A673 (cell line): ENCODE measurements around the gene SDR9C7. TPM values are rescaled to one million over a fixed set of nuclear protein-coding genes. Genes with fewer than 3 reads are reported as not detected.

Source experiments
- BruUV-seq: library from RNA; stranded (reverse); fragments of 400-500 nt; replicated peaks from 2 replicates; lab custom pipeline; 2021; lab: Mats Ljungman, UMichigan
- CTCF ChIA-PET: fragments of 300-600 bp; sonication (Branson Sonifier 250); formaldehyde crosslinking; loops from one replicate; lab custom pipeline; 2022; ENCODE audit warnings: antibody characterized with exemption; lab: Charles Lee
- POLR2A ChIA-PET: fragments of 300-600 bp; sonication (Branson Sonifier 250); formaldehyde crosslinking; loops from one replicate; lab custom pipeline; 2022; ENCODE audit warnings: antibody characterized with exemption; ENCODE audit not compliant: low non-redundant PET; lab: Charles Lee
- DNase-seq: peaks from one replicate; pipeline ENCODE4 v3.0.0-alpha.2; 2015; ENCODE audit warnings: low spot score
- H3K27ac ChIP-seq: fragments of 200-600 bp; sonication (generic); 2 replicates; pipeline ENCODE4 v1.5.1; 2016; ENCODE audit warnings: mixed run types, low read depth, mild to moderate bottlenecking, mixed read lengths, antibody characterized with exemption, low read length; ENCODE audit not compliant: poor library complexity, severe bottlenecking
- H3K27me3 ChIP-seq: fragments of 200-600 bp; sonication (generic); replicated peaks from 2 replicates; pipeline ENCODE4 v1.6.1; 2017; ENCODE audit warnings: mixed run types, low read depth, mild to moderate bottlenecking, mixed read lengths, antibody characterized with exemption, low read length; ENCODE audit not compliant: insufficient read depth, poor library complexity
- H3K36me3 ChIP-seq: fragments of 200-600 bp; sonication (generic); 2 replicates; pipeline ENCODE4 v1.6.1; 2016; ENCODE audit warnings: mixed run types, mild to moderate bottlenecking, mixed read lengths, antibody characterized with exemption, low read length; ENCODE audit not compliant: insufficient read depth, poor library complexity, severe bottlenecking
- H3K4me1 ChIP-seq: fragments of 200-600 bp; sonication (generic); 2 replicates; pipeline ENCODE4 v1.6.1; 2017; ENCODE audit warnings: mixed run types, mild to moderate bottlenecking, mixed read lengths, antibody characterized with exemption, low read length; ENCODE audit not compliant: insufficient read depth, poor library complexity, severe bottlenecking
- H3K4me3 ChIP-seq: fragments of 200-600 bp; sonication (generic); 2 replicates; pipeline ENCODE4 v1.5.1; 2016; ENCODE audit warnings: low read depth, mixed run types, mild to moderate bottlenecking, mixed read lengths, low read length; ENCODE audit not compliant: poor library complexity, severe bottlenecking
- H3K9me3 ChIP-seq: fragments of 200-600 bp; sonication (generic); 2 replicates; pipeline ENCODE4 v1.6.1; 2016; ENCODE audit warnings: mixed run types, low read depth, mild to moderate bottlenecking, mixed read lengths, antibody characterized with exemption, low read length; ENCODE audit not compliant: poor library complexity, severe bottlenecking
- EZH2 ChIP-seq: fragments of 200-600 bp; sonication (generic); IDR thresholded peaks from 2 replicates; pipeline ENCODE4 v1.6.1; 2017; ENCODE audit warnings: borderline replicate concordance, low read depth, mild to moderate bottlenecking, mixed read lengths, antibody characterized with exemption, low read length; ENCODE audit not compliant: poor library complexity, severe bottlenecking
- intact Hi-C: fragments of 100-400 bp; cut with micrococcal nuclease; formaldehyde crosslinking; loops from one replicate; pipeline ENCODE4 v1.10.0; 2022; ENCODE audit not compliant: unreplicated experiment
- total RNA-seq: library from RNA; stranded (reverse); gene quantifications from 2 replicates; pipeline ENCODE4 v1.2.3, GENCODE V29; 2021
- TF ChIP-seq, protein P1 (sequence below): fragments of 300-800, 200-600 bp; sonication (generic); conservative IDR thresholded peaks from 2 replicates; pipeline ENCODE4 v1.5.1; 2017; ENCODE audit warnings: low read depth, mild to moderate bottlenecking, antibody characterized with exemption, low read length, moderate library complexity, mixed read lengths

The SDR9C7 gene
- total RNA-seq, 1 experiment from 2014 or later: not detected

DNA sequence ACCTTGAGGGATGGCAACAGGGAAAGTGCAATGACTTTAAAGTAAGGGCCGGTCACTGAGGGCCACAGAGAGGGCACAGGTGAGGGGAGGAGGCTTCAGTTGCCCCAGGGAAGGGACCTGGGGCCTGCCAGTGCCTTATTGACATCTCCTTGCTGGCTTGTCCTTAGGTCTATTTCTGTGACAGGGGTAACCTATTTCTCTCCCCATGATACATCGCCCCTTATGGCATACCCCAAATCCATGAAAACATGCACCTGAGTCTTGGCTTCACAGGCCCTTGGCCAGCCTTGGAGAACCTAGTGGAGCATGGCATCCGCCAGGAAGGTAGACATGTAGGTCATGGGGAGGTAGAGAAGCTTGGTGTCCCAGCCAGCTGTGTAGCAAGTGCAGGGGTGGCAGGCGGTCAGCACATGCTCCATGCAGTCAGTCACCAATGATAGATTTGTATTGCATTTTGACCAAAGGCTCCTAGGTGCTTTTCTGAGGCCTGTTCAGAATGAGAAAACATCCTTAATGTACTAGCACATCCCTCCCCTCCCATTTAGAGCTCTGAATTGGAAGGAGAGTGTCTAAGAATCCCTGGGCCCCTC, 46.8 kb upstream of the SDR9C7 start:
- no TSS peak for BruUV-seq
- no peaks in the 10 kb centered on the region for H3K36me3 ChIP-seq
- H3K27me3 ChIP-seq: no peaks in the 10 kb centered on the region
- no peaks in the 10 kb centered on the region for H3K4me1 ChIP-seq
- no peaks in the 10 kb centered on the region for H3K9me3 ChIP-seq
- ChIA-PET POLR2A (no interaction called here), CTCF (no interaction called here)
- no peak for DNase-seq
- intact Hi-C loops: no loop called here
- TF ChIP-seq, protein P1, sequence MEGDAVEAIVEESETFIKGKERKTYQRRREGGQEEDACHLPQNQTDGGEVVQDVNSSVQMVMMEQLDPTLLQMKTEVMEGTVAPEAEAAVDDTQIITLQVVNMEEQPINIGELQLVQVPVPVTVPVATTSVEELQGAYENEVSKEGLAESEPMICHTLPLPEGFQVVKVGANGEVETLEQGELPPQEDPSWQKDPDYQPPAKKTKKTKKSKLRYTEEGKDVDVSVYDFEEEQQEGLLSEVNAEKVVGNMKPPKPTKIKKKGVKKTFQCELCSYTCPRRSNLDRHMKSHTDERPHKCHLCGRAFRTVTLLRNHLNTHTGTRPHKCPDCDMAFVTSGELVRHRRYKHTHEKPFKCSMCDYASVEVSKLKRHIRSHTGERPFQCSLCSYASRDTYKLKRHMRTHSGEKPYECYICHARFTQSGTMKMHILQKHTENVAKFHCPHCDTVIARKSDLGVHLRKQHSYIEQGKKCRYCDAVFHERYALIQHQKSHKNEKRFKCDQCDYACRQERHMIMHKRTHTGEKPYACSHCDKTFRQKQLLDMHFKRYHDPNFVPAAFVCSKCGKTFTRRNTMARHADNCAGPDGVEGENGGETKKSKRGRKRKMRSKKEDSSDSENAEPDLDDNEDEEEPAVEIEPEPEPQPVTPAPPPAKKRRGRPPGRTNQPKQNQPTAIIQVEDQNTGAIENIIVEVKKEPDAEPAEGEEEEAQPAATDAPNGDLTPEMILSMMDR: no peak
- no peak for TF ChIP-seq EZH2
- H3K4me3 ChIP-seq: no peak overlapping the region
- H3K27ac ChIP-seq: no peak overlapping the region

DNA sequence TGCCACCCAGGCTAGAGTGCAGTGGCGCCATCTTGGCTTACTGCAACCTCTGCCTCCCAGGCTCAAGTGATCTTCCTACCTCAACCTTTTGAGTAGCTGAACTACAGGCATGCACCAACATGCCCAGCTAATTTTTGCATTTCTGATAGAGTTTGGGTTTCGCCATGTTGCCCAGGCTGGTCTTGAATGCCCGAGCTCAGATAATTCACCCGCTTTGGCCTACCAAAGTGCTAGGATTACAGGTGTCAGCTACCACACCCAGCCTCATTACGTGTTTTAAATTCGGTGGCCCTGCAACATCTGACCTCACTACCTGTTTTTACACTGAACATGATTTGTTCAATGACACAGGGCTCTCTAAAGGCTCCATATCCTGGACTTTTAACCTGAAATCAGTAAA, 46.1 kb upstream of the SDR9C7 start:
- Histone ChIP-seq H3K9me3 (no peaks in the 10 kb centered on the region), H3K27ac (no peak overlapping the region), H3K27me3 (no peaks in the 10 kb centered on the region), H3K4me1 (no peaks in the 10 kb centered on the region), H3K4me3 (no peak overlapping the region), H3K36me3 (no peaks in the 10 kb centered on the region)
- no peak for DNase-seq
- POLR2A ChIA-PET: no interaction called here
- no TSS peak for BruUV-seq
- no peak for TF ChIP-seq EZH2
- TF ChIP-seq, protein P1: no peak
- intact Hi-C loops: no loop called here
- CTCF ChIA-PET: no interaction called here

DNA sequence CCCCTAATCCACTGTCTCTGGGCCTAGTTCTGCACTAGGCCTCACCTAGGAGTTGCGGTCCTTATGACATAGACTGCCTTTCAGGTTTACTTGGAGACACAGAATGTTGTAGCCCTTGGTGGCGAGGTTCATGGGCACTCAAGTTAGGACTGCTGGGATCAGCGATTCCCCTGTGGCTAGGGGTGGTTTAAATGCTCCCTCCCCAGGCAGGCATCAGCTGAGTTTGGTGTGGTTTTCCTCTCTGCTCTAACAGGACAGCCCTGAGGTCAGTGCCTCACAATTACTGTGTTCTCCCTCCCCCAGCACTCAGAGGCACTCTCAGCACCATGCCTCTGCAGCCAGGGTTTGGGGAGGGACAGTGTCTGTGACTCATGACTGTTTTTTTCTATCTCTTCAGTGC, 45.4 kb upstream of the SDR9C7 start:
- ChIA-PET POLR2A (no interaction called here), CTCF (no interaction called here)
- H3K27me3 ChIP-seq: no peaks in the 10 kb centered on the region
- DNase-seq: no peak
- H3K4me1 ChIP-seq: no peaks in the 10 kb centered on the region
- no peak overlapping the region for H3K27ac ChIP-seq
- H3K36me3 ChIP-seq: no peaks in the 10 kb centered on the region
- no TSS peak for BruUV-seq
- intact Hi-C loops: no loop called here
- no peak overlapping the region for H3K4me3 ChIP-seq
- no peaks in the 10 kb centered on the region for H3K9me3 ChIP-seq
- TF ChIP-seq, protein P1: no peak
- no peak for TF ChIP-seq EZH2
